Measurements from ENCODE around the gene FBXW10.
"Not testable (repeated sequence)": the region's sequence is repeated elsewhere in the genome, so short reads cannot be mapped to it uniquely, and the experiment has no call there.

Gene FBXW10, protein sequence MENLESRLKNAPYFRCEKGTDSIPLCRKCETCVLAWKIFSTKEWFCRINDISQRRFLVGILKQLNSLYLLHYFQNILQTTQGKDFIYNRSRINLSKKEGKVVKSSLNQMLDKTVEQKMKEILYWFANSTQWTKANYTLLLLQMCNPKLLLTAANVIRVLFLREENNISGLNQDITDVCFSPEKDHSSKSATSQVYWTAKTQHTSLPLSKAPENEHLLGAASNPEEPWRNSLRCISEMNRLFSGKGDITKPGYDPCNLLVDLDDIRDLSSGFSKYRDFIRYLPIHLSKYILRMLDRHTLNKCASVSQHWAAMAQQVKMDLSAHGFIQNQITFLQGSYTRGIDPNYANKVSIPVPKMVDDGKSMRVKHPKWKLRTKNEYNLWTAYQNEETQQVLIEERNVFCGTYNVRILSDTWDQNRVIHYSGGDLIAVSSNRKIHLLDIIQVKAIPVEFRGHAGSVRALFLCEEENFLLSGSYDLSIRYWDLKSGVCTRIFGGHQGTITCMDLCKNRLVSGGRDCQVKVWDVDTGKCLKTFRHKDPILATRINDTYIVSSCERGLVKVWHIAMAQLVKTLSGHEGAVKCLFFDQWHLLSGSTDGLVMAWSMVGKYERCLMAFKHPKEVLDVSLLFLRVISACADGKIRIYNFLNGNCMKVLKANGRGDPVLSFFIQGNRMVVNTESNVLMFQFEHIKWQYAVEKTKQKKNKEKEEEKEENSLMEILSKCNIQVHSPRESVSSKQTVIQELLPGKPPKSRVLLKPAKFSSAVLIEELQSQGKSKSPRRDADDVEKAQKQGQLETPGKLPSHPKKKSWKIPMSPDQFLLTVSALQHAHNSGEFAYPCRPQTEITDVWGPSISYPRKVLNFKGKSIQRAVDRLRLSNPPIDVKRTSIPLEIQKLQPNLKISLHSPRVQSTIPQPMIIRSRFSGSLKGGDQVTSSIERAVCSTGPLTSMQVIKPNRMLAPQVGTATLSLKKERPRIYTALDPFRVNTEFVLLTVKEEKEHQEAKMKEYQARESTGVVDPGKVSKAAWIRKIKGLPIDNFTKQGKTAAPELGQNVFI

GRCh38 chr17:18743699-18744421 lies at the start of gene FBXW10:
TSS of gene FBXW10 (plus strand) at chr17:18744054. CDS start at chr17:18744245, 191 bp downstream.
- H3K4me3 ChIP-seq (ENCODE audit: low read depth, low read length) = not testable (repeated sequence)

DNA sequence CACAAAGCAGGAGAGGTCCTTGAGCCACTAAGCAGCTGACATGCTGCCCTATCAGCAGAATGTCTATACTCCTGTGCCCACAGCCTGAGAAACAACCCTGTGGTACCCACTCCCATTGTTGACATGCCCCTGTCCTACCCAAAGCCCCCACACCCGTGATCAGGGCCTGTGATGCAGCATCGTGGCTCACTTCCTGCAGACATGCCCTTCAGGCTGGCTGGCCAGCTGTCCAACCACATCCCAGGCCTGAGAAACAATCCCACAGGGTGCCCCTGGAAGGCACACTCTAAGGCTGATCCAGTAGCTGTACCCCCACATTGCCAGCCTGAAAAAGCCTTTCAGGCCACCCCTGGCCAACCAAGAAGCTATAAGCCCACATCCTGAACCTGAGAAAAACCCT lies 48.7 kb upstream of the FBXW10 start:
- not testable (repeated sequence) for H3K4me3 ChIP-seq (ENCODE audit: low read depth, low read length)

GRCh38 chr17:18698473-18699103 lies 45.3 kb upstream of the FBXW10 start:
- peak overlapping the region; percentile 59 for H3K4me3 ChIP-seq (ENCODE audit: low read depth, low read length)

DNA sequence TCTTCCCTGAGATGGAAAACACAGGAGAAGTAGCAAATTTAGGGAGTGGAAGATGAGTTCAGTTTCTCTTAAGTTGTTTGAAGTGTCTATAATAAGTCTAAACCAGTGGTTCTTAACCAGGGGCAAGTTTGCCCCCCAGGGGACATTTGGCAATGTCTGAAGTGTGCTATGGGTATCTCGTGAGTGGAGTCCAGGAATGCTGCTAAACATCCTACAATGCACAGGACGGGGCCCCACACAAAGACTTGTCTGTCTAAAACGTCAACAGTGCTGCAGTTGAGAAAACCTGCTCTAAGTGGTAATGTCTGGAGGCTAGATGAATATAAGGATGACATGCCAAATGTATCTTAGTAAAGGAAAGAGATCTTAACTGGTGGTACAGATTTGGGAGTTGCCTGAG lies 37.9 kb upstream of the FBXW10 start:
- not testable (repeated sequence) for H3K4me3 ChIP-seq (ENCODE audit: low read depth, low read length)

GRCh38 chr17:18708215-18708614 lies 35.6 kb upstream of the FBXW10 start:
- H3K4me3 ChIP-seq (ENCODE audit: low read depth, low read length) = not testable (repeated sequence)

- not testable (repeated sequence) for H3K4me3 ChIP-seq (ENCODE audit: low read depth, low read length)
- TF ChIP-seq CTCF (IDR thresholded peaks at IDR 0.05; ENCODE audit: borderline replicate concordance, insufficient read depth, low read depth, low read length) = peak; percentile 33; the same call in 1 of the 2 replicates
Measured at GRCh38 chr17:18712354-18712999, 31.4 kb upstream of the FBXW10 start.

DNA sequence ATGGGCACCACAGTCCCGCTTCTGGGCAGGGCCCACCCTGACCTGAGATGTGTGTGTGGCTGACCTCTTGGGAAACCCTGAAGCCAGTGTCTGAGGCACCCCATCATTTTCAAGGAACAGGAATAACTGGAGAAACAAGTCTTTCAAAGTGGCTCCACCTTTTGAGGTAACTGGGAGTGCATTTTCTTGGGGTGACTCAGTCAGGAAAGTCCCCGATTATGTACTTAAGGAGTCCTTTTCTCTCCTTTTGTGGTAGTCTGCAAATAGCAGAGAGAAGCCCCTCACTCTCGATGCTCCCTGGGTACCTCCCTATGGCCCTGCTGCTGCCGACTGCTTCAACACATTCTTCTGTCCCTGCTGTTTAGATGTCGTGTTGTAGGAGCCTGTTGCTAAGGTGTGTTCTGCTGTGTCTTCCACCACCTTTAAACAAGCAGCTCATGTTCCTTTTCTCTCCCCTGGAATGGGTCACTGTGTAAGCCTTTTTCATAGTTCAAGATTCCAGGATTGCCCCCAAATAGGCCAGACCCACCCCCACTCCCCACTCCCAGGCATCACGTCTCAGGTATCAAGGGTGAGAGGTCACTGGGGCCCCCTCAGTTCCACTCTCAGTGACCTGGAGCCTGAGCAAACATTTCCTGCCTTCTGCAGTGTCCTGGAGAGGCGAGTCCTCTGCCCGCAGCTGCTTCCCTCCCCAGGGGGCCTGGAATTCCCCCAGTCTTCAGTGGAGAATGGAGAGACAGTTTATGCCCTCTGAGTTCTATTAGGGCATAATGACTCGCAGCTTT lies 25.0 kb upstream of the FBXW10 start:
- H3K4me3 ChIP-seq (ENCODE audit: low read depth, low read length) = not testable (repeated sequence)

DNA sequence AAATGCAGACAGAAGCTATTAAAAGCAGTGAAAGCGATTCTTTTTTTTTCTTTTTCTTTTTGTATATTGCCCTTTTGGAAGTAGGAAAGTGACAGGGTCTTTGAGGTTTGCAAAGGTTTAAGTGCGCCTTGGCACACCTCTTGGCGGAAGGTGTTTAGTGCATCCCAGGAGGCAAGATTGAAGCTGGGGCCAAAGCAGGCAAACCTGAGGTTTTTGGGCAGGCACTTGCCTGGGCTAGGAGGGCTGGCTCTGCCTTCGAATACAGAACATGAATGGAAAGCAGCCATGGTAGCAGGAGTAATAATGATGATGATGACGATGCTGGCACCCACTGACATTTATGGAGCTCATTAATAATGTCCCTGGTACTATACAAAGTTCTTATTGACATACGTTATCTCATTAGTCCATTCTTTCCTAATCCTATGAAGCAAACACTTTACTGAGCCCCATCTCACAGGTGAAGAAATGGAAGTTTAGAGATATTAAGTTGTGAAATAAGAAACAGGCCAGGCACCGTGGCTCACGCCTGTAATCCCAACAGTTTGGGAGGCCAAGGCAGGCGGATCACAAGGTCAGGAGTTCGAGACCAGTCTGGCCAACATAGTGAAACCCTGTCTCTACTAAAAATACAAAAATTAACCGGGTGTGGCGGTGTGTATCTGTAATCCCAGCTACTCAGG lies 24.3 kb upstream of the FBXW10 start:
- H3K4me3 ChIP-seq (ENCODE audit: low read depth, low read length) = not testable (repeated sequence)

GRCh38 chr17:18721775-18722547 lies 21.9 kb upstream of the FBXW10 start:
- H3K4me3 ChIP-seq (ENCODE audit: low read depth, low read length) = not testable (repeated sequence)

GRCh38 chr17:18722612-18723011 lies 21.2 kb upstream of the FBXW10 start:
- not testable (repeated sequence) for H3K4me3 ChIP-seq (ENCODE audit: low read depth, low read length)

DNA sequence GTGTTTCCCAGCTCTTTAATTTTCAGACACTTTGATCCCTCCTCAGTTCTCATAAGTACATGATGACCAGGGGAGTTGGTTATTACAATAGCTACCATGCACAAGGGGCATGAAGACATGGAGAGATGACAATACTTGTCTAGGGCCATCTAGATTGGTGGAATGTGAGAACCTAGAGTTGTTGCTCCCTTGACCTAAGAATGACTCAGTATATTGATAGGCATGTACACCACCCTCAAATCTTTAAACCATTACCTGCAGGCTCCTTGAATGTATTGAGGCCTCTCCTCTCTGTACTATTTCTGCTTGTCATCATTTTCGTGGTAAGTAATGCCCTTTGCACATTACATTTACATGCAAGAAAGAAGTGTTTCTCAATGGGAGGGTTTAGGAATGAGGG lies 20.3 kb upstream of the FBXW10 start:
- H3K4me3 ChIP-seq (ENCODE audit: low read depth, low read length) = not testable (repeated sequence)

- not testable (repeated sequence) for H3K4me3 ChIP-seq (ENCODE audit: low read depth, low read length)
Measured at GRCh38 chr17:18732438-18732837, 11.4 kb upstream of the FBXW10 start.

- H3K4me3 ChIP-seq (ENCODE audit: low read depth, low read length) = not testable (repeated sequence)
Measured at GRCh38 chr17:18733350-18733749, 10.5 kb upstream of the FBXW10 start.

DNA sequence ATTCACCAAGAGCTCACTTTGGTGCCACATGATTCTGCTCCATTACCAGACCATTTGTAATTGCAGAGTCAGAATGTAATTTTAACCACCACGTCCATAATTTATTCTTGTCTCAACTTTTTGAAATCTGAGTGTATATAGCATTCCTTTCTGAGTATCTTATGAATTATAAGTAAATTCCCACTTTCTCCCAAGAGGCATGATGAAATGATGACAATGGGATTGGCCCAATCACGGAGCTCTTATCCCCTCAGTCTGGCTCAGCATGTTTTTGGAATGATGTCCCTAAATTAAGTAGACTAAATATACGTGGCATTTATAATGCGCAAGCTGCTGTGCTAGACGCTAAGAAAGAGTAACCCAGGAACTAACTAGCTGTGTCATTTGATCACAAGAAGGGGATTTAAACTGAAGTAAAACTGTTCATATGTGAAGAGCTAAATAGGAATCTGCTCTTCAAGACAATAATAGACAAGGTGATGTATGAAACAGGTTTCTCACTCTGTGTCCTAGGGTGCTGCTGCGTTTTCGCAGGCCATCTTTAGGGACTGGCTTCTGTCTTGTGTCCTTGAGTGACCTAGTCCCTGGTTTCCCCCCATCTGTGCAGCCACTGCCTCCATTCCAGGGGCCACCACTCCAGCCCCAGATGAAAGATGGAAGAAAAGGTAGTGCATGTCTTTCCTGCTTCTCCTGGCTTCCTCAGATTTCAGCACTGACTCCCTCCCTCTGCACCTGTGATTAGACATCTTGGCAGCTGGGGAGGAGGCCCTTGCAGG lies 4.0 kb upstream of the FBXW10 start:
- not testable (repeated sequence) for H3K4me3 ChIP-seq (ENCODE audit: low read depth, low read length)

GRCh38 chr17:18741228-18741627 lies 2.6 kb upstream of the FBXW10 start:
- not testable (repeated sequence) for H3K4me3 ChIP-seq (ENCODE audit: low read depth, low read length)

Measured in GM12875 (cell line).